ENCODE data around the gene DTX3.
"Not testable (repeated sequence)": the region's sequence is repeated elsewhere in the genome, so short reads cannot be mapped to it uniquely, and the experiment has no call there.

Gene DTX3

DNA sequence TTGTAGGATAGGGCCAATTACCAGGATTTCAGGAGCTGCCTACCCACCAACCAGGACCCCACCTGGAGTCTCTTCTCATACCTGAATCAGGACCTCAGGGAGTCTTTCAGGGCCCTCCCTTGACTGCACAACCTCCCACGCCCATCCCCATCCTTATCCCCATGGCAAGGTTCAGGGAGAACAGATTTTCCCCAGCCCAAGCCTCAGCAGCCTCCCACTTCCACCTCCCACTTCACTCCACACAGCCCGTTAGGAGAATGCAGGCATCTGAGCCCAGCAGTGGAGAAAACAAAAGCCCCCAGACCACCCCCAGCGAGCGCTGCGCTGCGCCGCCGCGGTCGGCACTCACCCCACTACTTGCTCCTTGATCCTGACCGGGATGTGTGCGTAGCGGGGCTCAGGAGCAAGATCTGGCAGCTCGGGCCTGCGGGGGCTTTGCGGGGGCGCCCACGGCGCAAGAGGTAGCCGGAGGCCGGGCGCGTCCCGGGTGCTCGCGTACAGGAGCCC is 27.0 kb downstream of the DTX3 start:
- H3K4me3 ChIP-seq (ENCODE audit: low read length) = no peak overlapping the region

DNA sequence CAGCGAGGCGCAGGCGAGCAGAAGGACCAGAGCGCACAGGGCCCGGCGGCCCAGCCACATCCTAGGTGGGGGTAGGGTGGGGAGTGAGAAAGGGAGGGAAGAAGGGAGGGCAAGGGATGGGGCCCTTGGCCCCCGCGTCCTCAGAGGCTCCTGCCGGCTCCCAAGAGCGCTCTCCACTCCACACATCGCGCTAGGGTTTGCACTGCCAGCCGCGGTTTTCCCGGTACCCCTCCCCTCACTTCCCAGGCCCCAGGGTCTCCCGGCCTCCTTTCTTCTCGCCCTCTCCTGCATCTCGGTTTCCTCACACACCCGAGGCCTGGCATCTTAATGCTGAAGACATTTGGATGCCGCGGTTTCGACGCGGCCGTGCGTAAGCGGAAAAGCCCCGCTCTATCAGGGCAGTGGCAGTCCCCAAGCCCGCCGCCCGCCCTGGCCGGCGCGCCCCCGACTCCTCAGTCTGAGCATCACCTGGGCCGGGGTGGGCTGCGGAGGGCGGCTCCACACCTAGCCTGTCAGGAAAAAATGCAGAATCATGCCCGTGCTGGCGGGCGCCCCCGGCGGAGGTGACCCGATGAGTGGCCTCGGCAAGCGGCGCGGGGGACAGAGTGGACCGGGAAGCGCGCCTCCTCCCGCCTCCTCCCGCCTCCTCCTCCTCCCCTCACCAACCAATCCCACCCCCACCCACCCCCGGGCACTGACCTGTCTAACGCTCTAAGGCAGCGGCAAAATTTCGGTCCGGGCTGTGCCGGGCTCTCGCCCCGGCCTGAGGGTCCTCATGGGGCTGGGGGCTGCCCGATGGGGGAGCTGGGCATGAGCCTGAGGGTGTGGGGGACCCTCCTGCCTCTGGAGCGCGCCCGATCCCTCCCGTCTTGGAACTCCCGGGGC is 27.7 kb downstream of the DTX3 start:
- DNase-seq (ENCODE audit: low read depth) = no peak
- peak overlapping the region; percentile 33 for H3K4me3 ChIP-seq (ENCODE audit: low read length)
- TF ChIP-seq, protein P1, sequence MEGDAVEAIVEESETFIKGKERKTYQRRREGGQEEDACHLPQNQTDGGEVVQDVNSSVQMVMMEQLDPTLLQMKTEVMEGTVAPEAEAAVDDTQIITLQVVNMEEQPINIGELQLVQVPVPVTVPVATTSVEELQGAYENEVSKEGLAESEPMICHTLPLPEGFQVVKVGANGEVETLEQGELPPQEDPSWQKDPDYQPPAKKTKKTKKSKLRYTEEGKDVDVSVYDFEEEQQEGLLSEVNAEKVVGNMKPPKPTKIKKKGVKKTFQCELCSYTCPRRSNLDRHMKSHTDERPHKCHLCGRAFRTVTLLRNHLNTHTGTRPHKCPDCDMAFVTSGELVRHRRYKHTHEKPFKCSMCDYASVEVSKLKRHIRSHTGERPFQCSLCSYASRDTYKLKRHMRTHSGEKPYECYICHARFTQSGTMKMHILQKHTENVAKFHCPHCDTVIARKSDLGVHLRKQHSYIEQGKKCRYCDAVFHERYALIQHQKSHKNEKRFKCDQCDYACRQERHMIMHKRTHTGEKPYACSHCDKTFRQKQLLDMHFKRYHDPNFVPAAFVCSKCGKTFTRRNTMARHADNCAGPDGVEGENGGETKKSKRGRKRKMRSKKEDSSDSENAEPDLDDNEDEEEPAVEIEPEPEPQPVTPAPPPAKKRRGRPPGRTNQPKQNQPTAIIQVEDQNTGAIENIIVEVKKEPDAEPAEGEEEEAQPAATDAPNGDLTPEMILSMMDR (conservative IDR thresholded peaks at IDR 0.05; ENCODE audit: low read depth, low read length) = no peak

More for the DNA sequence above, 27.0 kb downstream of the DTX3 start:
- TF ChIP-seq, protein P1 (conservative IDR thresholded peaks at IDR 0.05; ENCODE audit: low read depth, low read length) = no peak
- no peak for DNase-seq (ENCODE audit: low read depth)

DNA sequence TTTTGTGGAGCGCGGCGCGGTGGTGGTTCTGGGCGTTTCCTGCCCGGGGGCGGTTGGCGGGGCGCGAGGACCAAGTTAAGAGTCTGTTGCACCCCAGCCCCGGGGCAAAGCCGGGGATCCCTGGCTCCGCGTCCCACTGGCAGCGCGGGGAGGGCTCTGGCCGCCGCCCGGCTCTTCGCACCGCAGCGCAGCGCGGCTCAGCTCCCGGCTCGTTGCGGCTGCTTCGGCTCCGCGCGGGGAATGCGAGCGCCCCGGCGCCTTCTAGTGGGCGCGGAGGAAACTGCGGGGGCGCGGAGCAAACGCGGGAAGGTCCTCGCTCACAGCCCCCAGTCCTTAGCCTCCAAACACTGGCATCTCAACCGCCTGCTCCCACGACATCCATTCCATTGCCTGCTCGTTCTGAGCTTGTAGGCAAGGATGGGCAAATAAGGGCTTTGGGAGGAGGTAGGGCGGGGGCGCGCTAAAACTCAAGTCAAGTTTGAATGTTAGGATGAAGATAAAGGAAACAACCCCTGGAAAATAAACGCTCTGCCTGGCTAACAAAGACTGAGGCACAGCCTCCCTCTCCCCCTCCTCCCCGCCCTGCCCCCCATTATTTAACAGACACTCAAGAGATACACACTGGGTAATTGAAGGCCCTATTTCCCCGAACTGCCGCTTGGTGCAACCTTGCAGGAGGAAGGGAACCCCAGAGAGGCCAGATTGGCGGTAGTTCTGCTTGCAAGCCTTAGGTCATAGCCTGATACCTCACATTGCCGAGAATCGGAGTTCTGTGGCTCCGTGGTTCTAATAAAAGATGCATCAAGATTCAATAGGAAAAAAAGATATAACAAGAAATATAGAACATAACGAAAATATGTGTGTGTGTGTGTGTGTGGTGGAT is 28.6 kb downstream of the DTX3 start, which contains the start of gene B4GALNT1:
TSS of gene B4GALNT1 (minus strand) at position 244 of the 883 bp plus-strand sequence. CDS start 1,069 bp downstream, outside the sequence.
- TF ChIP-seq, protein P1 (conservative IDR thresholded peaks at IDR 0.05; ENCODE audit: low read depth, low read length) = peak; percentile 77
- peak within 1 kb of the TSS; percentile 33 for H3K4me3 ChIP-seq (ENCODE audit: low read length)
- no peak for DNase-seq (ENCODE audit: low read depth)

DNA sequence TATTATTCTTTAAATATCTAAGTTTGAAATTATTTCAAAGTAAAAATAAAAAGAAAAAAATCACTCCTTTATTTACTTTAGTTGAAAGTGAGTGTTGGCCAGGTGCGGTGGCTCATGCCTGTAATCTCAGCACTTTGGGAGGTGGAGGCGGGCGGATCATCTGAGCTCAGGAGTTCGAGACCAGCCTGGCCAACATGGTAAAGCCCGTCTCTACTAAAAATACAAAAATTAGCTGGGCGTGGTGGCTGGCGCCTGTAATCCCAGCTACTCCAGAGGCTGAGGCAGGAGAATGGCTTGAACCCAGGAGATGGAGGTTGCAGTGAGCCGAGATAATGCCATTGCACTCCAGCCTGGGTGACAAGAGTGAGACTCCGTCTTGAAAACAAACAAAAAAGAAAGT is 32.1 kb downstream of the DTX3 start:
- not testable (repeated sequence) for DNase-seq (ENCODE audit: low read depth); H3K4me3 ChIP-seq (ENCODE audit: low read length)

DNA sequence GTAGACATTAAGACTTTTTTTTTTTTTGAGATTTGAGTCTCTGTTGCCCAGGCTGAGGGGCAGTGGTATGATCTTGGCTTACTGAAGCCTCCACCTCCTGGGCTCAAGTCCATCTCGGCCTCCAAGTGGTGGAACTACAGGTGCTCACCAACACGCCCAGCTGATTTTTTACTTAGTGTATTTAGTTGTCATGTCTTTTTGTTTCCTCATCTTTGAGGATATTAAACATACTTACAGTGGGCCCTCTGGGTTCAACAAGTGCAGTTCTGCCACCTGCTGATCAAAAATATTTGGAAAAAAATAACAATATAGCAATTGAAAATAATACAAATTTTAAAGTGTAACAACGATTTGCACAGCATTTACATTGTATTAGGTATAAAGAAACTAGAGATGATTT is 32.7 kb downstream of the DTX3 start:
- no peak overlapping the region for H3K4me3 ChIP-seq (ENCODE audit: low read length)
- DNase-seq (ENCODE audit: low read depth) = no peak
- TF ChIP-seq, protein P1 (conservative IDR thresholded peaks at IDR 0.05; ENCODE audit: low read depth, low read length) = no peak

DNA sequence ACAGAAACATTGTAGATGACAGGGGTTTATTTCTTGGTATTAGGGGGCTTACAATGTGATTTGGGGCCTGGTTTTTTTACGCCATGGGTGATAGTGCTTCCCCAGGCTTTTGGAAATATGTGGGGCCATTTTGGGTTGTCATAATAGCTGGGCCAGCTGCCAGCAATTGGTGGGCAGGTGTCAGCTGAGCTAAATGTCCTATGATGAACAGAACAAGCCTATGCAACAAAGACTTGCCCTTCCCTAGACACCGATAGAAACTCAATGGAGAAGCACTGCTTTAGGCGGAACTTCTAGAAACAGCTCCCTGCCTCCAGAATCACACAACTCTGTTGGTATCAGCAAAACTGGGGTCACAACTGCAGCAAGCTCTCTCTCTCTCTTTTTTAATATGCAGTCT is 33.5 kb downstream of the DTX3 start:
- DNase-seq (ENCODE audit: low read depth) = no peak
- TF ChIP-seq, protein P1 (conservative IDR thresholded peaks at IDR 0.05; ENCODE audit: low read depth, low read length) = no peak
- H3K4me3 ChIP-seq (ENCODE audit: low read length) = no peak overlapping the region
